GM18505 (cell line): Measurements from ENCODE around the gene ST3GAL5.
"Not testable (repeated sequence)": the region's sequence is repeated elsewhere in the genome, so short reads cannot be mapped to it uniquely, and the experiment has no call there.

Experiments
- ATAC-seq: cut with Tn5 transposase; IDR thresholded peaks from one replicate; pipeline ENCODE4 v1.9.1; 2021; ENCODE audit not compliant: unreplicated experiment
- POLR2A ChIP-seq: IDR thresholded peaks from 4 replicates; pipeline ENCODE4 v1.6.1; 2011; ENCODE audit warnings: borderline replicate concordance; ENCODE audit not compliant: insufficient read depth, insufficient read length; ENCODE audit errors: extremely low read depth

Gene ST3GAL5

DNA sequence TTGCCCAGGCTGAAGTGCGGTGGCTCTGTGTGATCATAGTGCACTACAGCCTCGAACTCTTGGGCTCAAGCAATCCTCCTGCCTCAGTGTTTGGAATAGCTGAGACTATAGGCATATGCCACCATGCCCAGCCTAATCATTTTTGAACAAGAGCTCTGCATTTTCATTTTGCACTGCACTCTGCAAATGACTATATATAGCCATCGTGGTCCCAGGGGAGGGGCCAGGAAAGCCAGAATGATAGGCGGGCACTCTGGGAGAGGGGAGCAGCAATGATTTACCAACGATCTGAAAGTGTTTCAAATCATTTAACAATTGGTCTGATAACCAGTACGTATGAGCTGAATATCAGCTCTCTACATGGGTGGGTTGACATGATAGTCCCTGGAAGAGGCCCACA is 22.3 kb upstream of the ST3GAL5 start:
- no peak for ATAC-seq
- no peak for TF ChIP-seq POLR2A

DNA sequence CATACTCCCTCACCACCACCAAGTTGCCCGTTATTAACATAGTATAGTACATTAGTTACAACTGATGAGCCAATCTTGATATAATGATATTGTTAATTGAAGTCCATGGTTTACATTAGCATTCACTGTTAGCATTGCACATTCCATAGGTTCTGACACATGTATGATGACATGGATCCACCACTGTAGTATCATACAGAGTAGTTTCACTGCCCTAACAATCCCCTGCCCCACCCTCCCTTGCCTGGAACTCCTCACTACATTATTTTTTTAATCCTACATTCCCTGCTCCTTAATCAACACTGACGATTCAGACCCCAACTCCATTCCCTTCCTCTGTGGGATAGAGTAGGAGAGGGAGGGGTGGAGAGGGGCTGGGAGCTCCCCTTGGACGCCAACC is 20.2 kb upstream of the ST3GAL5 start:
- TF ChIP-seq POLR2A = no peak
- ATAC-seq = no peak

DNA sequence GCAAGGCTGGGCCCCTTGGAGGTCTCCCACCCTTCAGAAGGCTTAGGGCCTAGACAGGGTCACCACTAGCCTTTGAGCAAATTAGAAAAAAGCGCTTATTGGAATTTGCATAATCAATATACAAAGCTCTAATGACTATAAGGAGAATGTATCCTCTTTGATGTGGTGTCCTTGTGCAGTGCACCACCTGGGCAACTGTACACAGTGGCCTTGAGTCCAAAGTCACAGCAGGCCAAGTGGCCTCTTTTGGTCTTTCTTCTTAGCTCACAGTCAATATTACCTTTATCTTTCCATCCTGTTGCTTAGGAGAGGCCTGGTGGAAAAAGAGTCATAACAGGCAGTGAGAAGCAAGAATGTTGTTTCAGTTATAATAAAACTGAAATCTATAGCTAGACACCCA is 19.7 kb upstream of the ST3GAL5 start:
- TF ChIP-seq POLR2A = no peak
- no peak for ATAC-seq

DNA sequence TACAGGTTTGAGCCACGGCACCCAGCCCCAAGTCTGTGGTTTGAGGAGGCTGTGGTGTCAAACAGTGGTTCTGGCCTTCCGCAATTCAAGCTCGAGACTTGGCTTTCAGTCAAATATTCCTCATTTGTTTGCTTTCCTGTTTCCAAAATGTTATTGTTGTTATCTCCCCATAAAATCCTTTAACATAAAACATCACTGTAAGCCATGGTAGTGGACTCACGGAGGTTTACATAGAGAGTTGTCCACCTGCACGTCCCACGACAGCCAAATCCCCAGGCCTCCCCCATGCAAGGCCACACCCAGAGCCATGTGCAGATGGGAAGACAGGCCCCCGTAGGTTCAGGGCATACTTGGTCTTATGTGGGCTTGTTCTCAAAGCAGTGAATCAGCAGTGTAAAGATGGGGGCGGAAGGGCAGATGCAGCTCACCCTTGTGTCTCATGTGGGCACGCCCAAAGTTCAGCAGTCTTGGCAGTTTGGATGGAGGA is 18.9 kb upstream of the ST3GAL5 start:
- ATAC-seq = no peak
- TF ChIP-seq POLR2A = no peak

DNA sequence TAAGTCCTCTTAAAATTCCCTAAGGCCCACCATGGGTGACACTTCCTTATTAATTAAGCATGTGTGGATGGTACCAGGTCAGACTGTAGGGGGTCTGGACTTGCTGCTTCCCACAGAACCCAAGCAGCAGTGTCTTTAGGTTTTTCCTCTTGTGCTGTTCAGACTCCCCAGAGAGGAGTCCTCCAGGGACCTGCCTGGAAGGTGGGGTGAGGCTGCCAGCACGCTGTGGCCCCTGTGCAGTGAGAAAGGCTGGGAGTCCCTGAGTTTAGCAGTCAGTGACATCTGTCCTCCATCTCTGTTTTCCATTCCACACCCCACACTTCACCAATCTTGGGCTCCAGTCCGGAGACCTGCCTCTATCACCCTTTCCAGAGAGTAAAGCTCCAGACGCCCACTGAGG is 18.0 kb upstream of the ST3GAL5 start:
- ATAC-seq = no peak
- no peak for TF ChIP-seq POLR2A

DNA sequence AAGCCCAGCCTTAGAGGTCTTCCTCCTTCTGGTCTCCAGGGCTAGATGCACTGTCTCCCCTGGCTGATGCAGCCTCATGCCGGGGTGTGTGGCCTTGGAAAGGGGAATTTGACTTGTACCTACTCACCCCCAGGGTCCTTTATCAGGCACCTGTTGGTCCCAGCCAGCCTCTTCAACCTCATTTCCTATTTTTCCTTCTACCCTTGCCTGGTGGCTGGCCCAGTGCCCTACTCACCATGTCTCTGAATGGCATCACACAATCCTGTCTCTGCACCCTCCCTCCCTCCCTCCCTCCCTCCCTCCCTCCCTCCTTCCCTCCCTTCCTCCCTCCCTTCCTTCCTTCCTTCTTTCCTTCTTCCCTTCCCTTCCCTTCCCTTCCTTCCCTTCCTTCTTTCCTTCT is 17.1 kb upstream of the ST3GAL5 start:
- ATAC-seq = no peak
- TF ChIP-seq POLR2A = no peak

DNA sequence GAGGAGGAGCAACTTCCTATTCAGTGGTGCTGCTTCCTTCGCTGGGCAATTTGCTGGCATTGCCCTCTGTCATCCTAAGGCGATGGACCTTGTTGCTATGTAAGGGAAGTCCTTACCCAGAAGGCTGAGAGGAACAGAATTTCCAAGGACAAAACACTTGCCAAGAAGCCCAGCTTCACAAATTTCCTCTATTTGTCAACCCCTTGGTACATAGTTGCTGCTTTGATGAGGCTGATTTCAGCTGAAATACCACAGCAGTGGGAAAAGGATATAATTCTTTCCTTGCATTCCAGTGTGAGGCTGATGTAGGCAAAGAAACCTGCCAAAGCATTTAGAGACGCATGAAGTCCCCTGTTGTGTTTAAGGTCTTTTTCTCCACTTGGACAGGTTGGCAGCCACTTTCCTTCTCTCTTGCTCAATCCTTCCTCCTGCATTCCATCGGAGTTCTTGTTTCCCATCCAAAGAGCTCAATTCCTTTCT is 16.4 kb upstream of the ST3GAL5 start:
- no peak for ATAC-seq
- no peak for TF ChIP-seq POLR2A

GRCh38 chr2:85903849-85904248 is 15.1 kb upstream of the ST3GAL5 start:
- ATAC-seq = no peak
- no peak for TF ChIP-seq POLR2A

DNA sequence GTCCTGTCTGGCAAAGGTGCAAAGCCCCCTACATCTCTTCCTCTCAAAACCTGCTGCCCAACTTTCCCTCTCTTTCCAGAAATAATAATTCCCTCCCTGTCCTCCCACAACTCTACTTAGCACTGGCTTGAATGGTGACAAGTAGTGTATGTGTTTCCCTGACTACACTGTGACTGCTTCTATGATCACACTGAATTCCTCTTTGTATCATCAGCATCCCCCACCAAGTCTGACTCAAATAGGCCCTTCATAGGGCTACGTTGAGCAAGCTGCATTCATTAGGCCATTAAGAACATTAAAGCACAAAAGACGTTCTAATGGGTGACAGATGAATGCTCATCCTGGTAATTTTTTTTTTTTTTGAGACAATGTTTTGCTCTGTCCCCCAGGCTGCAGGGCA is 13.7 kb upstream of the ST3GAL5 start:
- no peak for ATAC-seq
- TF ChIP-seq POLR2A = no peak

DNA sequence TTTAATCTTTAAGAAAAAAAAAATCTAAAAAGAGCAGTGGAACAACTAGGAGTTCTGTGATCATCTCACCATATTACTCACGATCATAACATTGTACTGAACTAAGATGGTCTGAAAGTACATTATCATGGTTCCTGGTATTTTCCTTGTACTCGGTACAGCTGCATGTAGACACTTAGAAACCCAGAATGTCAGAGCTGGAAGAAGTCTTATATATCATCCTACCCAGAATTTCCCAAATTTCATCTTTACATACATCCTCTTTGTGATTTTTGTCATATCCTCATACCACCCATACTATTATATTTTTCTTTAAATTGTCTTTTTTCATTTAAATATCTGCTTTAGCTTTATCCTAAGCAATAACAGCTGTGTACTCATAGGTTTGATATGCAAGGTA is 12.4 kb upstream of the ST3GAL5 start:
- no peak for ATAC-seq
- TF ChIP-seq POLR2A = no peak

GRCh38 chr2:85900366-85900765 is 11.6 kb upstream of the ST3GAL5 start:
- ATAC-seq = no peak

DNA sequence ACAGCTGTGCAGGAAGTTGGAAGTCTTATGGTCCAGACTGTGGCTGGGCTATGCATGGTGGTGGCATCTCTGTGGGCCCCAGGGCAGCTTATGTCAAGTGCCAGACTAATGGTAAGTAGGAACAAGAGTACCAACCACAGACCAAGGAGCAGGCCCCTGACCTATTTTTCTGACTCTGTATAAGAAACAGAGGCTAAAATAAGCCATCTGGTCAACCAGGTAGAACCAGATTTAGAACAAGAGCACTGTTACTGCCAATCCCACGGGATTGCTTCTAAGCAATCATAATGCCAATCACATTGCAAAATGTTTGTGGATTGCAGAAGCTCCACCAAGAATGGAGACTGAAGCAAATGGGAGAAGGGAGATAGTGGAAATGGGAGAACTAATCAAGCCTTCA is 11.1 kb upstream of the ST3GAL5 start:
- TF ChIP-seq POLR2A = no peak
- no peak for ATAC-seq

More at GRCh38 chr2:85900366-85900765, 11.6 kb upstream of the ST3GAL5 start:
- TF ChIP-seq POLR2A = no peak

GRCh38 chr2:85899284-85899683 is 10.5 kb upstream of the ST3GAL5 start:
- no peak for TF ChIP-seq POLR2A
- no peak for ATAC-seq

DNA sequence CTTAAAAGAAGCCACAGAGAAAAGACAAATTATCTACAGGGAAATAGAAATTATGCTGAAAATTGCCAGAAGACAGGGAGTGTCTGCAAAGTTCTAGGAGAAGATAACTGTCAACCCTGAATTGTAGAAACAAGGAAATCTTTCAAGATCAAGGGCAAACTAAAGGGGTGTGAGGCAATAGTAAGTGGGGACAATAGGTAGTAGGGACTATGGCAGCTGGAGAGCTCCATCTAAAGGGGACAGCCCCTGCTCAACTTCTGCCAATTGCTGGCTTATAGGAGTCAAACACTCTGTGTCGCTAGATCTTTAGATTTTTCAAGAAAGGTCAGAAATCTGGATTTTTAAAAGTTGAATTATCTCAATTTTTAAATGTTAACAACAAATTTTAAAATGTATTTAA is 10.1 kb upstream of the ST3GAL5 start:
- no peak for ATAC-seq
- no peak for TF ChIP-seq POLR2A

DNA sequence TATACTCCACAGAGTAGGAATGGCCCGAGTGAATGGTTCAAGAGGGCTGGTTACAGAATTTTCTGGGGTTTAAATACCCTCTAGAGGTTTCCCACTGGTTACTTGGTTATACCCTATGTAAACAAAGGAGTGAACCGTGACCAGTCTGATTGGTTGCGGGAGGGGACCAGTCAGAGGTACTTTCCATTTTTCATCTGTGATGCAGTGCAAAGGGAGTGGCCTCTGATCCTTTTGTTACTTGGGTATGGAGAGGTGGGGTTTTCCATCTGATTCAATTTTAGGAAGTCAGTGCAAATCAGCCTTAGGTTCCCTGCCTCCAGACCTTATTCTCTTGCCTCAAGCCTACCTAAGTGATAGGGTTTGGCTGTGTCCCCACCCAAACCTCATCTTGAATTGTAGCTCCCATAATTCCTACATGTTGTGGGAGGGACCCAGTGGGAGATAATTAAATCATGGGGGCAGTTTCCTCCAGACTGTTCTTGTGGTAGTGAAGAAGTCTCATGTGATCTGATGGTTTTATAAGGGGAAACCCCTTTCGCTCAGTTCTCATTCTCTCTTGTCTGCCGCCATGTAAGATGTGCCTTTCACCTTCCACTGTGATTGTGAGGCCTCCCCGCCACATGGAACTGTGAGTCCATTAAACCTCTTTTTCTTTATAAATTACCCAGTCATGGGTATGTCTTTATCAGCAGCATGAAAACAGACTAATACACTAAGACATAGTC is 5.9 kb upstream of the ST3GAL5 start:
- not testable (repeated sequence) for ATAC-seq
